ENCODE measurements around the gene TMTC1. TPM values are rescaled to one million over a fixed set of nuclear protein-coding genes. Genes with fewer than 3 reads are reported as not detected.
A peak's percentile ranks its signal among the peaks of the same experiment; 100 is the strongest.

Gene TMTC1
- total RNA-seq, 4 donors from 2014 or later, result 20.5 to 80.6 (median 67.1) TPM

GRCh38 chr12:29792132-29792531 is 8.4 kb upstream of the TMTC1 start:
- Histone ChIP-seq H3K27ac (no peak overlapping the region), H3K4me3 (no peak overlapping the region), H3K27me3 (no peaks in the 10 kb centered on the region), H3K4me1 (no peaks in the 10 kb centered on the region), H3K36me3 (no peaks in the 10 kb centered on the region), H3K9me3 (no peaks in the 10 kb centered on the region)
- intact Hi-C loops (cut with DNase I; ENCODE audit: low total_unique reads), result no loop called here
- no peak for DNase-seq
- TF ChIP-seq CTCF (IDR thresholded peaks at IDR 0.05) (no peak), POLR2A (IDR thresholded peaks at IDR 0.05) (no peak)

GRCh38 chr12:29782871-29783772 is 620 bp downstream of the TMTC1 start:
- intact Hi-C loops (cut with DNase I; ENCODE audit: low total_unique reads), result no loop called here
- no peaks in the 10 kb centered on the region for H3K4me1 ChIP-seq
- H3K4me3 ChIP-seq, result peak overlapping the region; percentile 63 to 64
- peak overlapping the region; percentile 82 to 84 for H3K27ac ChIP-seq
- TF ChIP-seq CTCF (IDR thresholded peaks at IDR 0.05), result peak in 1 of 4 experiments; percentile 2
- TF ChIP-seq POLR2A (IDR thresholded peaks at IDR 0.05), result no peak
- H3K36me3 ChIP-seq, result no peaks in the 10 kb centered on the region
- H3K9me3 ChIP-seq, result no peaks in the 10 kb centered on the region
- H3K27me3 ChIP-seq, result no peaks in the 10 kb centered on the region
- peak; percentile 27 to 40 for DNase-seq

GRCh38 chr12:29782285-29782870 is 1.4 kb downstream of the TMTC1 start:
- DNase-seq, result peak in 1 of 2 donors; percentile 34
- H3K4me1 ChIP-seq, result no peaks in the 10 kb centered on the region
- H3K9me3 ChIP-seq, result no peaks in the 10 kb centered on the region
- no peaks in the 10 kb centered on the region for H3K36me3 ChIP-seq
- peak overlapping the region; percentile 63 to 64 for H3K4me3 ChIP-seq
- no peak for TF ChIP-seq POLR2A (IDR thresholded peaks at IDR 0.05)
- TF ChIP-seq CTCF (IDR thresholded peaks at IDR 0.05), result no peak
- H3K27ac ChIP-seq, result peak overlapping the region; percentile 82 to 84
- no peaks in the 10 kb centered on the region for H3K27me3 ChIP-seq
- intact Hi-C loops (cut with DNase I; ENCODE audit: low total_unique reads), result no loop called here

GRCh38 chr12:29781705-29782266 is 2.0 kb downstream of the TMTC1 start:
- TF ChIP-seq CTCF (IDR thresholded peaks at IDR 0.05) (no peak), POLR2A (IDR thresholded peaks at IDR 0.05) (no peak)
- peak overlapping the region; percentile 82 to 84 for H3K27ac ChIP-seq
- no peak for DNase-seq
- intact Hi-C loops (cut with DNase I; ENCODE audit: low total_unique reads), result no loop called here
- no peaks in the 10 kb centered on the region for H3K27me3 ChIP-seq
- H3K4me1 ChIP-seq, result no peaks in the 10 kb centered on the region
- no peaks in the 10 kb centered on the region for H3K36me3 ChIP-seq
- no peaks in the 10 kb centered on the region for H3K9me3 ChIP-seq
- H3K4me3 ChIP-seq, result peak overlapping the region; percentile 63 to 64

GRCh38 chr12:29781188-29781587 is 2.6 kb downstream of the TMTC1 start:
- Histone ChIP-seq H3K36me3 (no peaks in the 10 kb centered on the region), H3K27me3 (no peaks in the 10 kb centered on the region), H3K4me1 (no peaks in the 10 kb centered on the region), H3K4me3 (no peak overlapping the region), H3K27ac (peak overlapping the region in 1 of 2 donors; percentile 84), H3K9me3 (no peaks in the 10 kb centered on the region)
- intact Hi-C loops (cut with DNase I; ENCODE audit: low total_unique reads), result no loop called here
- DNase-seq, result no peak
- TF ChIP-seq POLR2A (IDR thresholded peaks at IDR 0.05) (no peak), CTCF (IDR thresholded peaks at IDR 0.05) (no peak)

Data from uterus (tissue), 4 donors.